Activated T-cell treated with anti-CD3 and anti-CD28 coated beads for 48 hours (primary cell): Measurements from ENCODE around the gene VPS37C.
"Not testable (repeated sequence)": the region's sequence is repeated elsewhere in the genome, so short reads cannot be mapped to it uniquely, and the experiment has no call there.

Experiments used
- DNase-seq: peaks from one replicate; pipeline ENCODE4 v3.0.0-alpha.2; 2020; ENCODE audit warnings: low read depth

Gene VPS37C

DNA sequence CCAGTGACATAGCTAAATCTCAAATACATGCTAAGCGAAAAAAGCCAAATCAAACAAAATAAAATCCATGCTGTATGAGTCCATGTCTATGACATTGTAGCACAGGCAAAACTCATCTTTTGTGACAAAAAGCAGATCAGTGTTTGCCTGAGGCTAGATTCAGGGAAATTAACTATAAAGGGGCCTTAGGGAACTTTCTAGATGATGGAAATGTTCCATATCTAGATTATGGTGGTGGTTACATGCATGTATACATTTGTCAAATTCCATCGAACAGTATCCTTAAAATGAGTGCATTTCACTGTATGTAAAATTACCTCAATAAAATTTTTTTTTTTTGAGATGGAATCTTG, 44.1 kb downstream of the VPS37C start:
- no peak for DNase-seq

- no peak for DNase-seq
Observed at GRCh38 chr11:61116426-61117167, 44.6 kb downstream of the VPS37C start.

GRCh38 chr11:61115498-61116224, 45.6 kb downstream of the VPS37C start:
- no peak for DNase-seq

- DNase-seq: no peak
Observed at GRCh38 chr11:61114913-61115312, 46.3 kb downstream of the VPS37C start.

- DNase-seq: no peak
Observed at GRCh38 chr11:61113201-61113600, 48.0 kb downstream of the VPS37C start.

- DNase-seq: no peak
Observed at GRCh38 chr11:61112575-61112974, 48.7 kb downstream of the VPS37C start.

- peak; percentile 58 for DNase-seq
Observed at GRCh38 chr11:61111786-61112517, 49.3 kb downstream of the VPS37C start.

- DNase-seq: no peak
Observed at GRCh38 chr11:61111050-61111435, 50.2 kb downstream of the VPS37C start.

DNA sequence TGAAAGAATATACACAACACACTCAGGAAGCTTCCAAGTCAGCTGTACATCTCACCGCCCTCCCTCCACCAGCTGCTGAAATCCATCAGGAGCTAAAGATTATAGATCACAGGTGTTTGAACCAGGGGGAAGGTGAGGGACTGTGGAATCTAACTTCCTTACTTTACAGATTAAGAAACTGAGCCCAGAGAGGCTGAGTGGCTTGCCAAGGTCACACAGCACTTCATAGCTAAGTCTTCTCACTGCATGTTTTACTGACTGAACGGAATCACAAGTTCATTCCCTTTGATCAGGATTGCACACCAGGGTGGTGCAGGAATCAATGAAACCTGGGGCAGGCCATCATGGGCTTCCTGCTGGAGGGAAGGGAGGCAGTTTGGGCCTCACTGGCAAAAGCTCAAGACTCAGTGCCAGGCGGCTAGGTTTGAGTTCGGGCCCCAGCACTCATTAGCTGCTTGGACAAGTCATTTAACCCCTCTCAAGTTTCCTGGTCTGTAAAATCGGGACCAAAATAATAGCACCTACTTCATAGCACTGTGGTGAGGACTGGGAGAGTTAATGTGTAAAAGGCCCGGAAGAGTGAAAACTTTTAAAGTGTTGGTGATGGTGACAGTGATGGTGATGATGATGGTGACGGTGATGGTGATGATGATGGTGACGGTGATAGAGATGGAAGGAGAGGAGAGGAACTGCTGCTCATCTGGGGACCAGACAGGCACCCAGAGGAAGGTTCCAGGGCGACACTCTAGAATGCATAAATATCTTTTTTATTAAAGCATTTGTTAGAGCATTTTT, 50.8 kb downstream of the VPS37C start:
- no peak for DNase-seq

- DNase-seq: no peak
Observed at GRCh38 chr11:61109671-61110070, 51.6 kb downstream of the VPS37C start.

GRCh38 chr11:61108847-61109585, 52.2 kb downstream of the VPS37C start:
- DNase-seq: no peak

- no peak for DNase-seq
Observed at GRCh38 chr11:61107888-61108287, 53.3 kb downstream of the VPS37C start.

DNA sequence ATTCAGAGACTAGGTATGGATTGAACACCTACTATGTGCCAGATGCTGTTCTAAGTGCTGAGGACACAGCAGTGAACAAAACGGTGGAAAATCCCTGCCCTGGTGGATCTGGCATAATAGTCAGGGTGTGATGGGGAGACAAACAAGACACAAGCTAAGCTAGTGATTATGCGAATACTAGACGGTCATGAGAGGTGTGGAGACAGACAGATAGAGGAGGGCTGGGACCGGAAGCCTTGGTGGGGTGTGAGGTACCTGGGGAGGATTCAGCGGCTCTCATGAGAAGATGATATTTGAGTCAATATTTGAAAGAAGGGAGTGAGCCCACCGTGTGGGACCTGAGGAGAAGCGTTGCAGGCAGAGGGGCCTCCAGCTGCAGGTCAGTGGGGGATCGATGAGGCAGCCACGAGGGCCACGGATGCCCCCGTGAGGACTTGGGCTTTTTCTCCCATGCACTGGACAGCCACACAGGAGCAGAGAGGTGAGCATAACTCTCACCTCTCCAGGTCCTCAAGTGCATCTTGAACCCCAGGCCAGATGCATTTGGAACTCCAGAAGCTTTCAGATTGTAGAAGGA, 54.2 kb downstream of the VPS37C start:
- no peak for DNase-seq

DNA sequence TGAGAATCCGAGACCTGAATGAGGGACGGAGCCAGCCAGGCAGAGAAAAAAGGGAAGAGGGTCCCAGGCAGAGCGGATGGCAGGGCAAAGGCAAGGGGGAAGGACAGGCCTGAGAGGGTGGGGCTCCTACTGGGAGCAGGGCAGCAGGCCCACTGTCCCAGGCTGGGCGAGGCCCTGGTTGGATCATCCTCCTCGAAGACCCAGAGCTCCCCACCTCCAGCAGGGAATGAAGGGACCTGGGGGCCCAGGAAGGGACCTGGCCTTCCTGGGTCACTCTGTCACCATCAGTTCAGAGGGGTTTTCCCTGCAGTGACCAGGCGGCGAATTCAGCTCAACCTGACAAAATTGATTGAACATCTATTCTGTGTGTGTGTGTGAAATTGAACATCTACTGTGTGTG, 54.9 kb downstream of the VPS37C start:
- no peak for DNase-seq

DNA sequence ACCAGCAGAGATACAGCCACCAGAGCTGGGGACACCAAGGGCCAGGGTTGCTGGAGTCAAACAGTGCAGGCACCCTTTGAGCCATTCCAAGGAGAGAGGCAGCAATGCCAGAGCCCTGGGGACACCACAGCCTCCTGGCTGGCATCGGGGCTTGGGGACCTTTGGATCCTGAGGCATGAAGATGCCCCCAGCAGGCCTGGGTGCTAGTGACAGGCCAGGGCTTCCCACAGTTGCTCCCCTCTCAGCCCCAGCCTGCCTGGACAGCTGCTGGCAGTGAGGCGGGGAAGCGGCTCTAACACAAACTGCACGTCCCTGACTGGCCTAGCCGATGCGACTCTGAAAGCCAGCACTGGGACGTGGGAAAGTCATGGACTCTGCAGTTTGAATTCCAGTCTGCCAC, 56.3 kb downstream of the VPS37C start:
- DNase-seq: no peak

DNA sequence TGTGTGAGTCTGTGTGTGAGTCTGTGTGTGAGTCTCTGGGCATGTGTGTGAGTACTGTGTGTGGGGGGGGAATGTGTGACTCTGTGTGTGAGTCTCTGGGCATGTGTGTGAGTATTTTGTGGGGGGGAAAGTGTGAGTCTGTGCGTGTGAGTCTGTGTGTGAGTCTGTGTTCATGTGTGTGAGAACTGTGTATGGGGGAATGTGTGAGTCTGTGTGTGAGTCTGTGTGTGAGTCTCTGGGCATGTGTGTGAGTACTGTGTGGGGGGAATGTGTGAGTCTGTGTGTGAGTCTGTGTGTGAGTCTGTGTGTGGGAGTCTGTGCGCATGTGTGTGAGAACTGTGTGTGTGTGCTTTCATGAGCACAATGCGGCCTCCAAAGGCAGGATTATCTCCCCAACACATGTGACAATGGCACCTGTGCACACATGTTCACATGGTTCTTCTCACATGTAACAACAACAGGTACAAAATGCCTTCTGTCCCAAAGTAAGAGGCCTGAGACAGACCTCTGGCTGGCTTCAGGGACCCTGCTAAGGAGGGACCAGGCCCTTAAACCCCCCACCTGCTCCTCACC, 57.3 kb downstream of the VPS37C start:
- DNase-seq: no peak

- no peak for DNase-seq
Observed at GRCh38 chr11:61102667-61103571, 58.3 kb downstream of the VPS37C start.

DNA sequence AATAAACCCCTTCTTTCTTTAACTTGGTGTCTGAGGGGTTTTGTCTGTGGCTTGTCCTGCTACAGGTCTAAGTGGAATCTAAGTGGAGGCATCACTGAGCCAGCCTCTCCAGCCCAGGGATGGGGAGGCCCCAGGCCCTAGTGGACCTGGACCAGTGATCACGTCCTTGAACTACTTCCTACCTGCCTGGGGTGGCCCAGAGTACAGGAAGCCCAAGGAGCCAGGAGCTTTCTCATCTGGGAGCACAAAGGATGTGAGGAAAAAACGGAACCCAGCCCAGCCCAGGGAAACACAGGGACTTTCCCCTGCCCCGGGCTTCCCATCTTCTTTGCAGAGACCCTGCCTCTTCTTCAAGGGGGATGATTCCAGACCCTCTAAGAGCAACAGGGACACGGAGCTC, 62.4 kb downstream of the VPS37C start:
- no peak for DNase-seq

DNA sequence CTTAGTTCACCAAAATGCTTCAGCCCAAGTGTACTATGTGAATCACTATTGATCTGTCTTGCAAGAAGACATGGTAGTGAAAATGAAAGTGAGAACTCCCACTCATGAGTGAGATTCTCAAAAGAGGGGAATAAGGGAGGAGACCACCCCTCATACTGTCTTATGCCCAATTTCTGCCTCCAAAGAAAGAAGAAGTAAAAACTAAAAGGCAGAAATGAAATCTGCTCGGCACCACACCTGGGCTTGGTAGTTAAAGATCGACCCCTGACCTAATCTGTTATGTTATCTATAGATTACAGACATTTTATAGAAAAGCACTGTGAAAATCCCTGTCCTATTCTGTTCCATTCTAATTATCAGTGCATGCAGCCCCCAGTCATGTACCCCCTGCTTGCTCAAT, 63.0 kb downstream of the VPS37C start:
- DNase-seq: not testable (repeated sequence)

DNA sequence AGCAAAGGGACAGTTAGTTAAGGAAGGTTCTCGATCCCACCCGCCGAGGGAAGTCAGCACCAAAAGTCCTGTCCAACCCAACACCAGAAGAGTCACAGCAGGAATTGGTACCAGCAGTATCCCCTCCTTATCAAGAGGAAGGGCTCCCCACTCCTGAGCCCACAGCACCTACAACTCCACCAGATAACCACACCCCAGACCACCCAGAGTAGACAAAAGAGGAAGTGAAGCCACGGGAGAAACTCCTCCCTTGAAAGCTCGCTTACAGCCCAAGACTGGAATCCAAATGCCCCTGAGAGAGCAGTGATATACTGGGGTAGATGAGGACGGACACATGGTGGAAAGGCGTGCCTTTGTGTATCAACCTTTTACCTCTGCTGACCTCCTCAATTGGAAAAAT, 66.2 kb downstream of the VPS37C start:
- DNase-seq: no peak
